ENCODE data around the gene KCNJ18.
"Not testable (repeated sequence)": the region's sequence is repeated elsewhere in the genome, so short reads cannot be mapped to it uniquely, and the experiment has no call there.

KCNJ18 gene

DNA sequence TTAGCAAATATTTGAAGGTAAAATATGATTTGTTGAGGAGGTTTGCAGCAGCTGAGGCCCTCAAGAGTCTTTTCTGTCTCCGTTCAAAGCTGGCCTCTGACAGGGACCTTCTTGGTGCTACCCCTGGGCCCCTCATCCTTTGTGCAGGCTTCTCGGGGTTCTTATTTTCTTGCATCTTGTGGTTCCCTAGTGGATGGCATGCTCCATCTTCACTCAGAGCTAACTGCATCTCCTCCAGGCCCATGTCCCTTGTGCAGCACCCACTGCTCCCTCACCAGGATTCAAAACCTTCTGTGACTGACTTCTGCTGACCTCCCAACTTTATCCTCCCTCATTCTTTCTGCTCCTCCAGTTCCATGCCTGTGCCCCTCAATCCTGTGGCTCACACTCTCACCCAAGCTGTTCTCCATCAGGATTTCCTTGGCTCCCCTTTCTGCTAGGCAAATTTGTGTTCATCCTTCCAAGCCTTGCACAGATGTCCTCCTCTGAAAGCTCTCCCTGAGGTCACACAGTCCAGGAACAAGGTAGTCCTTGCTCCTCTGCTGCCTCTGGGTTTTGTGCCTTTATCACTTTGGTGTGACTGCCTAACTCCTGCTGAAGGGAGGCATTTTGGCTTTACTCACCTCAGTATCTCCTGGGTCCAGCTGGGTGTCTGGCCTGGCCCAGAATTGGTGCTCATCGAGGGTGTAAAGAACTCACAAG is 25.5 kb upstream of the KCNJ18 start:
- not testable (repeated sequence) for H3K4me3 ChIP-seq (ENCODE audit: low read length); H3K27ac ChIP-seq (ENCODE audit: low read depth, low read length); H3K4me1 ChIP-seq (ENCODE audit: control insufficient read depth, insufficient read depth, low read length); H3K36me3 ChIP-seq (ENCODE audit: control insufficient read depth, insufficient read depth, low read length); H3K27me3 ChIP-seq (ENCODE audit: control insufficient read depth, insufficient read depth, low read length); H3K9ac ChIP-seq (ENCODE audit: low read length)

DNA sequence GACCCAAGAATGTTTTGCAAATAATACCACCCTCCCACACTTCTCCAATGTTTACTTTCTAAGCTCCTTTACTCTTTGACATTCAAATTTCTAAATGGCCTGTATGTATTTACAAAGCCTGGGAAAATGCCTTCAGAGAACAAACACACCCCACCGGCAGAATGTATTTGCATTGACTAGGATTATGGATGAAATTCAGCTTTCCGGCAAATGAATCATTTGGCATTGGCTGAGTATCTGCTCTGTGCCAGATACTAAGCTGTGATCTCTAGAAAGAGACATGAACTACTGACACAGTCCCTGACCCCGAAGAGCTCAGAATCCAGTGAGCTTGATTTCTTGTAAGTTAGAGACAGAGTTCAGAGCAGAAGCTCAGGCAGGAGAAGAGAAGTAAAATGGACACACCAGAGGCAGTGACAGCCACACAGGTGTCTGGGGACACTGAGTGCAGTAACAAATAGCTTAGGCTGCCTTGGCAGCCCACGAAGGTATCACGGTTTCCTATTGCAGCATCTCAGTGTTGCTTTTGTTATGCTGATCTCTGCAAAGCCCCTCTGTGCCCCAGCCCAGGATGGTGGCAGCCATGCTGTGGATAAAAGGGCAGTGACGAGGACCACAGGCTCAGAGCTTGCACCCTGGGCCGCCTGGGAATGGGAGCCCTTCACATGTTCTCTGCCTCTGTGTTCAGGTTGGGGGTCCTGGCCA is 24.8 kb upstream of the KCNJ18 start:
- not testable (repeated sequence) for H3K9ac ChIP-seq (ENCODE audit: low read length); H3K4me1 ChIP-seq (ENCODE audit: control insufficient read depth, insufficient read depth, low read length); H3K27me3 ChIP-seq (ENCODE audit: control insufficient read depth, insufficient read depth, low read length); H3K36me3 ChIP-seq (ENCODE audit: control insufficient read depth, insufficient read depth, low read length); H3K4me3 ChIP-seq (ENCODE audit: low read length); H3K27ac ChIP-seq (ENCODE audit: low read depth, low read length)

DNA sequence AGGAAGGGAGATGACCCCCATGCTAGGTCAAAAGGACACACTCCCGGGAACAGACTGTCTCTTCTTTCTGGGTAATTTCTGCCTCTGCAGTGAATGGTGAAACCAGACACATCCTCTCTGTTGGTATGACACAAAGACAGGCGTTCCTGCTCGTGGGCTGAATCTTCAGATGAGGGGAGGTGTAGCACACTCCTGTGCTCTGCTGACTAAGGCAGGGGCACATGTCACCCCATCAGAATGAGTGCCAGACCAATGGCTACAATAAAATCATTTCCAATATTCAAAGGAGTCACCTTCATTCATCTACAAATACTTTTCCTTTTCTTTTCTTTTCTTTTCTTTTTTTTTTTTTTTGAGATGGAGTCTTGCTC is 24.2 kb upstream of the KCNJ18 start:
- not testable (repeated sequence) for H3K27ac ChIP-seq (ENCODE audit: low read depth, low read length); H3K9ac ChIP-seq (ENCODE audit: low read length); H3K36me3 ChIP-seq (ENCODE audit: control insufficient read depth, insufficient read depth, low read length); H3K4me1 ChIP-seq (ENCODE audit: control insufficient read depth, insufficient read depth, low read length); H3K27me3 ChIP-seq (ENCODE audit: control insufficient read depth, insufficient read depth, low read length); H3K4me3 ChIP-seq (ENCODE audit: low read length)

- not testable (repeated sequence) for H3K36me3 ChIP-seq (ENCODE audit: control insufficient read depth, insufficient read depth, low read length); H3K4me3 ChIP-seq (ENCODE audit: low read length); H3K27me3 ChIP-seq (ENCODE audit: control insufficient read depth, insufficient read depth, low read length); H3K4me1 ChIP-seq (ENCODE audit: control insufficient read depth, insufficient read depth, low read length); H3K27ac ChIP-seq (ENCODE audit: low read depth, low read length); H3K9ac ChIP-seq (ENCODE audit: low read length)
These were observed 23.4 kb upstream of the KCNJ18 start for GRCh38 chr17:21668746-21669508.

GRCh38 chr17:21669616-21670360 is 22.5 kb upstream of the KCNJ18 start:
- H3K9ac ChIP-seq (ENCODE audit: low read length); H3K27me3 ChIP-seq (ENCODE audit: control insufficient read depth, insufficient read depth, low read length); H3K4me1 ChIP-seq (ENCODE audit: control insufficient read depth, insufficient read depth, low read length); H3K27ac ChIP-seq (ENCODE audit: low read depth, low read length); H3K36me3 ChIP-seq (ENCODE audit: control insufficient read depth, insufficient read depth, low read length); H3K4me3 ChIP-seq (ENCODE audit: low read length): not testable (repeated sequence)

DNA sequence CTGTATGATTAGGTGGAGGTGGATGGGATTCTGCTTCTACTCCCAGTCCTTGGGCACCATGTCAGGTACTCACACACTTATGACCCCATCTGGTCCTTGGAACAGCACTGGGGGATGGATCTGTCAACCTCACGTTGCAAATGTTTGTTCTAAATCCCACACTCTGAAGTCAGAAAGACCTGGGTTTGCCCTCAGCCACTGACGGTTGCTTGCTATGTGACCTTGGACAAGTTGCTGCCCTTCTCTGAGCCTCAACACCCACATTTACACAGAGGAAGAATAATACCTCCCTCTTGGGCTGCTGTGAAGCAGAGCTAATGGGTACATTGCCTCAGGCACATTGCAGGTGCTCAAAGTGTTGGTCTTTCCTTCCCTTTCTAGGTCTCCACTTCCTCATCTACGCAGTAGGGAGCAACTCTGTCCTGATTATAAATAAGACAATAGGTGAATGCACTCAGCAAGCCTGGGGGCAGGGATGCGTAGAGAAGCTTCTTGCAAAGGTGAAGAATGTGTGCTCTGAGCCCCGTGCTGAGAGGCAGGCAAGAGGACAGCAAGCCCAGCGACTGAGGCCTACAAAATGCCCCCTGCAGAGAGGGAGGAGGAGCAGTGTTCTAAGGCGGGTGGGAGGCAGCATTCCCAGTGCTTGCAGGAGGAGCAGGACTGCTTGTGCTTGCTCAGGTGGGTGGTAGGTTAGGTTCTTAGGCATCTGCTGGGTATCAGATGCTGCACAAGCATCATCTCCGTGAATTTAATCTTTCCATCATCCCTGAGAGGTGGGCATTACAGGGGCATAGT is 21.8 kb upstream of the KCNJ18 start:
- not testable (repeated sequence) for H3K27me3 ChIP-seq (ENCODE audit: control insufficient read depth, insufficient read depth, low read length); H3K4me1 ChIP-seq (ENCODE audit: control insufficient read depth, insufficient read depth, low read length); H3K27ac ChIP-seq (ENCODE audit: low read depth, low read length); H3K36me3 ChIP-seq (ENCODE audit: control insufficient read depth, insufficient read depth, low read length); H3K4me3 ChIP-seq (ENCODE audit: low read length); H3K9ac ChIP-seq (ENCODE audit: low read length)

DNA sequence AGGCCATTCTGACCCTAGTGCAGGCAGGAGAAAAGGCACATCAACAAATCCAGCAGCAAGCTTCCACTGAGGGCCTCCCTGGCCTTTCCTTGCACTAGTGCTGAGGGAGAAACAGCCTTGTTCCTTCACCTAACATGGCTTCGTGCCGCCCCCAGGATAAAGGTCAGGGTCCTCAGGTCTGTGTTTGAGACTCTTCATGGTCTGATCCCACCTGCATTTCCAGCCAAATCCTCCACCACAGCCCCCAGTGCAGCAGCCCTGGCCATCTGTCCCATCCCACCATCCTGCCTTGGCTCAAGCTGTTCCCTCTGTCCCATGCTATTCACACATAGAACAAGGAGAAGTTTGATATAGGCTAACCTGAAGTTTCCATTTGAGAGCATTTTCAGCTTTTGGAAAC is 20.9 kb upstream of the KCNJ18 start:
- H3K4me1 ChIP-seq (ENCODE audit: control insufficient read depth, insufficient read depth, low read length); H3K27ac ChIP-seq (ENCODE audit: low read depth, low read length); H3K4me3 ChIP-seq (ENCODE audit: low read length); H3K9ac ChIP-seq (ENCODE audit: low read length); H3K27me3 ChIP-seq (ENCODE audit: control insufficient read depth, insufficient read depth, low read length); H3K36me3 ChIP-seq (ENCODE audit: control insufficient read depth, insufficient read depth, low read length): not testable (repeated sequence)

GRCh38 chr17:21671871-21672270 is 20.5 kb upstream of the KCNJ18 start:
- not testable (repeated sequence) for H3K9ac ChIP-seq (ENCODE audit: low read length); H3K36me3 ChIP-seq (ENCODE audit: control insufficient read depth, insufficient read depth, low read length); H3K27me3 ChIP-seq (ENCODE audit: control insufficient read depth, insufficient read depth, low read length)

DNA sequence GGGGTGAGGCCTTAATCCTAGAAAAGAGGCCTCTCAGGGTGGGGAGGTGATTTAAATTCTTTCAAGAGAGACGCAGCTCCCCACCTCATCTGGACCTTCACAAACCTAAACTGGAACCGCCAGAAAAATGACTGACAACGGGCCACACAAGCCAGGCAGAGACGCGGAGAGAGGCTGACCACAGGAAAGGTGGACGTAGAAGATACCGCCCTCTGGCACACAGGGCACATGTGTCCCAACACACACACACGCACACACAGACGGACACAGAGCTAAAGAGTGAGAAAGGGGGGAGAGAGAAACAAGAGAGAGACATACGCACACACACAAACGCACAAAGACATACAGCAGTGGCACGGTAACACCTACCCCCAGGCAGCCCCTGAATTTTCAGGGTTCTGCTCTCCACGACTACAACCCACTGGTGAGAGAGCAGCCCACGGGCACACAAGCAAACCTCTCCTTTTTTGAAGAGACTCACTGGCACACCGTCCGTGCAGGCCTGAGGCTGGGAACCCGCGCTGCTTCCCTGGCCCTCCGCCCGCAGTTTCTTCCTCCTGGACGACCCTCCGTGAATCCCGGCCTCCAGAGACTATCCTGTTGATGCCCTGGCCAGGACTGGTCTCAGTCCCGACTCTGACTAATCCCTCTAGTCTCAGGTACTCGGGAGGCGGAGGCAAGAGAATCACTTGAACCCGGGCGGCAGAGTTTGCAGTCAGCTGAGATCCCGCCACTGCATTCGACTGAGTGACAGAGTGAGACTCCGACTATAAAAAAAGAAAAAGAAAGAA is 18.7 kb upstream of the KCNJ18 start:
- not testable (repeated sequence) for H3K27ac ChIP-seq (ENCODE audit: low read depth, low read length); H3K4me3 ChIP-seq (ENCODE audit: low read length); H3K36me3 ChIP-seq (ENCODE audit: control insufficient read depth, insufficient read depth, low read length); H3K27me3 ChIP-seq (ENCODE audit: control insufficient read depth, insufficient read depth, low read length); H3K9ac ChIP-seq (ENCODE audit: low read length); H3K4me1 ChIP-seq (ENCODE audit: control insufficient read depth, insufficient read depth, low read length)

More at GRCh38 chr17:21671871-21672270, 20.5 kb upstream of the KCNJ18 start:
- not testable (repeated sequence) for H3K4me3 ChIP-seq (ENCODE audit: low read length); H3K27ac ChIP-seq (ENCODE audit: low read depth, low read length); H3K4me1 ChIP-seq (ENCODE audit: control insufficient read depth, insufficient read depth, low read length)

GRCh38 chr17:21674242-21674731 is 18.0 kb upstream of the KCNJ18 start:
- H3K9ac ChIP-seq (ENCODE audit: low read length) = no peak overlapping the region
- no peak overlapping the region for H3K4me3 ChIP-seq (ENCODE audit: low read length)
- no peaks in the 10 kb centered on the region for H3K27me3 ChIP-seq (ENCODE audit: control insufficient read depth, insufficient read depth, low read length)
- H3K27ac ChIP-seq (ENCODE audit: low read depth, low read length) = no peak overlapping the region
- no peaks in the 10 kb centered on the region for H3K4me1 ChIP-seq (ENCODE audit: control insufficient read depth, insufficient read depth, low read length)
- H3K36me3 ChIP-seq (ENCODE audit: control insufficient read depth, insufficient read depth, low read length) = no peaks in the 10 kb centered on the region
